ENCODE data around the gene ZBTB7C. TPM values are rescaled to one million over a fixed set of nuclear protein-coding genes. Genes with fewer than 3 reads are reported as not detected.

ZBTB7C gene
- total and polyA plus RNA-seq, 9 of the 15 experiments (the other 6 are each of a cell fraction or from before 2014, with no cell fraction given): not detected

- H3K79me2 ChIP-seq (ENCODE audit: control insufficient read depth, insufficient read depth, low read length): no peaks in the 10 kb centered on the region
- ChIA-PET POLR2A (no interaction called here), CTCF (ENCODE audit: low intra/inter-chr PET ratio) (no interaction called here)
- no peaks in the 10 kb centered on the region for H4K20me1 ChIP-seq (replicated peaks; ENCODE audit: control insufficient read depth, insufficient read depth, low read length)
- no peak overlapping the region for H3K4me3 ChIP-seq
- H3K9me1 ChIP-seq (ENCODE audit: control insufficient read depth, insufficient read depth, low read length): no peaks in the 10 kb centered on the region
- intact Hi-C loops (cut with micrococcal nuclease) (no loop called here), in situ Hi-C loops (cut with MboI) (no loop called here)
- DNase-seq (ENCODE audit: extremely low read depth in 1 of 4, low spot score in 3 of 4) (no peak), ATAC-seq (no peak), FAIRE-seq (no peak)
- H3K4me2 ChIP-seq (ENCODE audit: insufficient read depth, low read length): no peak overlapping the region
- H3K36me3 ChIP-seq (ENCODE audit: control insufficient read depth, insufficient read depth, low read length): no peaks in the 10 kb centered on the region
- no TSS peak for BruUV-seq (replicated peaks)
- no peak overlapping the region for H3K9ac ChIP-seq (ENCODE audit: insufficient read depth in 1 of 2, low read depth in 2 of 2, low read length in 2 of 2)
- peaks cover 0 to 18% of the 10 kb centered on the region in 2 experiments; a peak in 2 of 5 replicates for H3K27me3 ChIP-seq (ENCODE audit: control insufficient read depth in 2 of 2, insufficient read depth in 2 of 2, low read length in 2 of 2)
- no peak overlapping the region for H3K27ac ChIP-seq (ENCODE audit: extremely low read depth, low read depth, low read length)
- no peaks in the 10 kb centered on the region for H3K4me1 ChIP-seq (replicated peaks in 1 of 2; ENCODE audit: control insufficient read depth in 2 of 2, insufficient read depth in 2 of 2, low read length in 2 of 2)
- H3K9me3 ChIP-seq (replicated peaks; ENCODE audit: control insufficient read depth, insufficient read depth, low read depth, low read length): no peaks in the 10 kb centered on the region
- H2AFZ ChIP-seq (ENCODE audit: low read depth, low read length): no peak overlapping the region
- 0% methylated on average over 2 of the region's 2 CpGs for WGBS (ENCODE audit: insufficient coverage, low coverage, missing lambda C conversion rate)
- TF ChIP-seq BMI1 (IDR thresholded peaks at IDR 0.05; ENCODE audit: low read length) (no peak), TRIM28 (IDR thresholded peaks at IDR 0.05) (no peak), ZNF140 (CRISPR knock-in tag; IDR thresholded peaks at IDR 0.05) (no peak), ETV6 (IDR thresholded peaks at IDR 0.05; ENCODE audit: borderline replicate concordance in 1 of 2, low read depth in 2 of 2, low read length in 1 of 2) (no peak), ETV6 (CRISPR knock-in tag; IDR thresholded peaks at IDR 0.05; ENCODE audit: borderline replicate concordance) (no peak), THRA (IDR thresholded peaks at IDR 0.05) (no peak), ZNF354B (CRISPR knock-in tag; IDR thresholded peaks at IDR 0.05) (no peak), CBFB (CRISPR knock-in tag; IDR thresholded peaks at IDR 0.05) (no peak), HES1 (IDR thresholded peaks at IDR 0.05; ENCODE audit: low read depth) (no peak), ZNF280A (IDR thresholded peaks at IDR 0.05; ENCODE audit: low read depth, partially characterized antibody) (no peak), ZNF778 (CRISPR knock-in tag; IDR thresholded peaks at IDR 0.05) (no peak), ZNF75A (CRISPR knock-in tag; IDR thresholded peaks at IDR 0.05) (no peak), HNRNPUL1 (IDR thresholded peaks at IDR 0.05; ENCODE audit: low read length) (no peak), ZC3H8 (IDR thresholded peaks at IDR 0.05) (no peak)
These were observed 220.6 kb downstream of the ZBTB7C start for GRCh38 chr18:48188609-48189008.

Measured in K562 (cell line).